Nephron (organoid): ENCODE results near the gene CENPT.
A peak's percentile ranks its signal among the peaks of the same experiment; 100 is the strongest.

Experiments used
- H3K27ac Mint-ChIP-seq, 3 experiments: 2 replicates each; pipeline ENCODE4 v1.8.0; 2020; ENCODE audit warnings: mixed read lengths in 3 of 3, mild to moderate bottlenecking in 2 of 3, moderate library complexity in 1 of 3
- H3K27me3 Mint-ChIP-seq: 2 replicates; pipeline ENCODE4 v1.8.0; 2021; ENCODE audit warnings: low read depth, mild to moderate bottlenecking, moderate library complexity, mixed read lengths
- H3K36me3 Mint-ChIP-seq: 2 replicates; pipeline ENCODE4 v1.8.0; 2020; ENCODE audit warnings: low read depth, mixed read lengths
- H3K4me1 Mint-ChIP-seq: 2 replicates; pipeline ENCODE4 v1.8.0; 2020; ENCODE audit warnings: mixed read lengths
- H3K4me3 Mint-ChIP-seq, 3 experiments: 2 replicates each; pipeline ENCODE4 v1.8.0; 2020; ENCODE audit warnings: mild to moderate bottlenecking in 3 of 3, mixed read lengths in 3 of 3, moderate library complexity in 2 of 3
- H3K9me3 Mint-ChIP-seq: 2 replicates; pipeline ENCODE4 v1.8.0; 2020; ENCODE audit warnings: mixed read lengths
- TF ChIP-seq, protein P1 (sequence below), 3 experiments: fragments of 200-600 bp; sonication (generic); IDR thresholded peaks; one replicate each; pipeline ENCODE4 v1.5.0; 2021; ENCODE audit warnings: antibody characterized with exemption in 3 of 3; ENCODE audit not compliant: unreplicated experiment in 3 of 3

CENPT gene

GRCh38 chr16:67883146-67883871 is 35.8 kb upstream of the CENPT start:
- H3K9me3 Mint-ChIP-seq = no peaks in the 10 kb centered on the region
- H3K4me1 Mint-ChIP-seq = peaks cover 30% of the 10 kb centered on the region
- H3K27me3 Mint-ChIP-seq = no peaks in the 10 kb centered on the region
- peak overlapping the region in 1 of 3 experiments; percentile 26 for H3K4me3 Mint-ChIP-seq
- no peak overlapping the region for H3K27ac Mint-ChIP-seq
- TF ChIP-seq, protein P1, sequence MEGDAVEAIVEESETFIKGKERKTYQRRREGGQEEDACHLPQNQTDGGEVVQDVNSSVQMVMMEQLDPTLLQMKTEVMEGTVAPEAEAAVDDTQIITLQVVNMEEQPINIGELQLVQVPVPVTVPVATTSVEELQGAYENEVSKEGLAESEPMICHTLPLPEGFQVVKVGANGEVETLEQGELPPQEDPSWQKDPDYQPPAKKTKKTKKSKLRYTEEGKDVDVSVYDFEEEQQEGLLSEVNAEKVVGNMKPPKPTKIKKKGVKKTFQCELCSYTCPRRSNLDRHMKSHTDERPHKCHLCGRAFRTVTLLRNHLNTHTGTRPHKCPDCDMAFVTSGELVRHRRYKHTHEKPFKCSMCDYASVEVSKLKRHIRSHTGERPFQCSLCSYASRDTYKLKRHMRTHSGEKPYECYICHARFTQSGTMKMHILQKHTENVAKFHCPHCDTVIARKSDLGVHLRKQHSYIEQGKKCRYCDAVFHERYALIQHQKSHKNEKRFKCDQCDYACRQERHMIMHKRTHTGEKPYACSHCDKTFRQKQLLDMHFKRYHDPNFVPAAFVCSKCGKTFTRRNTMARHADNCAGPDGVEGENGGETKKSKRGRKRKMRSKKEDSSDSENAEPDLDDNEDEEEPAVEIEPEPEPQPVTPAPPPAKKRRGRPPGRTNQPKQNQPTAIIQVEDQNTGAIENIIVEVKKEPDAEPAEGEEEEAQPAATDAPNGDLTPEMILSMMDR (IDR thresholded peaks at IDR 0.05; ENCODE audit: unreplicated experiment in 3 of 3) = no peak
- H3K36me3 Mint-ChIP-seq = peaks cover 35% of the 10 kb centered on the region

DNA sequence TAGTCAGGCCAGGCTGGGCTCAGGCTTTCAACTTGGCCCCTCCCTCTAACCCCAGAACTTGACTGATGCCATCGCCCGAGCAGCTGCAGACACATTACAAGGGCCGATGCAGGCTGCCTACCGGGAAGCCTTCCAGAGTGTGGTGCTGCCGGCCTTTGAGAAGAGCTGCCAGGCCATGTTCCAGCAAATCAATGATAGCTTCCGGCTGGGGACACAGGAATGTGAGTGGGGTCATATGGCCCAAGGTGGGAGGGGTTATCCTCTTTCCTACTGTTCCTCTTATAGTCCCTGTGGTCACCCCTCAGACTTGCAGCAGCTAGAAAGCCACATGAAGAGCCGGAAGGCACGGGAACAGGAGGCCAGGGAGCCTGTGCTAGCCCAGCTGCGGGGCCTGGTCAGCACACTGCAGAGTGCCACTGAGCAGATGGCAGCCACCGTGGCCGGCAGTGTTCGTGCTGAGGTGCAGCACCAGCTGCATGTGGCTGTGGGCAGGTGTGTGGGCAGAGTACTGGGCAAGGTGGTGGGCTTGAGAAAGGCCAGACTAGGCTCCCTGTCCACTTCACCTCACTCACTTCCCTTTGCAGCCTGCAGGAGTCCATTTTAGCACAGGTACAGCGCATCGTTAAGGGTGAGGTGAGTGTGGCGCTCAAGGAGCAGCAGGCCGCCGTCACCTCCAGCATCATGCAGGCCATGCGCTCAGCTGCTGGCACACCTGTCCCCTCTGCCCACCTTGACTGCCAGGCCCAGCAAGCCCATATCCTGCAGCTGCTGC is 35.1 kb upstream of the CENPT start:
- TF ChIP-seq, protein P1 (IDR thresholded peaks at IDR 0.05; ENCODE audit: unreplicated experiment in 3 of 3) = no peak
- no peaks in the 10 kb centered on the region for H3K9me3 Mint-ChIP-seq
- H3K4me3 Mint-ChIP-seq = peak overlapping the region in 1 of 3 experiments; percentile 37
- peaks cover 30% of the 10 kb centered on the region for H3K4me1 Mint-ChIP-seq
- H3K27me3 Mint-ChIP-seq = no peaks in the 10 kb centered on the region
- peaks cover 39% of the 10 kb centered on the region for H3K36me3 Mint-ChIP-seq
- H3K27ac Mint-ChIP-seq = peak overlapping the region; percentile 55 to 89 (median 76)

DNA sequence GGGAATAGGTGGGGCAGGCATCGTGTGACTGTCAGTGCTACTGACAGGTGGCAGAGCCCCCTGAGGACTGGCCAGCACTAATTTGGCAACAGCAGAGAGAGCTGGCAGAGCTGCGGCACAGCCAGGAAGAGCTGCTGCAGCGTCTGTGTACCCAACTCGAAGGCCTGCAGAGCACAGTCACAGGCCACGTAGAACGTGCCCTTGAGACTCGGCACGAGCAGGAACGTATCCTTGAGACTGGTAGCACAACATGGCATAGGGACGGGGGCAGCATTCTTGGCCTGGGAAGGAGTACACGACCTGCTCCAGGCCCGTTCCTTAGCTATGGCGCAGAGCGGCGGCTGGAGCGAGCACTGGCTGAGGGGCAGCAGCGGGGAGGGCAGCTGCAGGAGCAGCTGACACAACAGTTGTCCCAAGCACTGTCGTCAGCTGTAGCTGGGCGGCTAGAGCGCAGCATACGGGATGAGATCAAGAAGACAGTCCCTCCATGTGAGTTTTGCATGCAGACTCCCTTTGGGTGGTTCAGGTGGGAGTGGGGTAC is 34.2 kb upstream of the CENPT start:
- H3K4me1 Mint-ChIP-seq = peaks cover 30% of the 10 kb centered on the region
- peak overlapping the region; percentile 55 to 89 (median 76) for H3K27ac Mint-ChIP-seq
- H3K9me3 Mint-ChIP-seq = no peaks in the 10 kb centered on the region
- no peaks in the 10 kb centered on the region for H3K27me3 Mint-ChIP-seq
- TF ChIP-seq, protein P1 (IDR thresholded peaks at IDR 0.05; ENCODE audit: unreplicated experiment in 3 of 3) = no peak
- peak overlapping the region in 1 of 3 experiments; percentile 66 for H3K4me3 Mint-ChIP-seq
- H3K36me3 Mint-ChIP-seq = peaks cover 46% of the 10 kb centered on the region

- no peak overlapping the region for H3K27ac Mint-ChIP-seq
- TF ChIP-seq, protein P1 (IDR thresholded peaks at IDR 0.05; ENCODE audit: unreplicated experiment in 3 of 3) = no peak
- no peaks in the 10 kb centered on the region for H3K9me3 Mint-ChIP-seq
- no peak overlapping the region for H3K4me3 Mint-ChIP-seq
- H3K4me1 Mint-ChIP-seq = peaks cover 32% of the 10 kb centered on the region
- H3K36me3 Mint-ChIP-seq = peaks cover 51% of the 10 kb centered on the region
- H3K27me3 Mint-ChIP-seq = no peaks in the 10 kb centered on the region
Measured at GRCh38 chr16:67880584-67880983, 33.1 kb upstream of the CENPT start.

- no peaks in the 10 kb centered on the region for H3K9me3 Mint-ChIP-seq
- H3K27ac Mint-ChIP-seq = no peak overlapping the region
- H3K27me3 Mint-ChIP-seq = no peaks in the 10 kb centered on the region
- H3K36me3 Mint-ChIP-seq = peaks cover 51% of the 10 kb centered on the region
- peak overlapping the region in 1 of 3 experiments; percentile 59 for H3K4me3 Mint-ChIP-seq
- TF ChIP-seq, protein P1 (IDR thresholded peaks at IDR 0.05; ENCODE audit: unreplicated experiment in 3 of 3) = no peak
- peaks cover 38% of the 10 kb centered on the region for H3K4me1 Mint-ChIP-seq
Measured at GRCh38 chr16:67879936-67880335, 32.4 kb upstream of the CENPT start.
